ENCODE results near the gene MRAP2.

Gene MRAP2

GRCh38 chr6:84018453-84019061, 15.0 kb upstream of the MRAP2 start:
- no peak for TF ChIP-seq FOXP2 (optimal IDR thresholded peaks at IDR 0.05; ENCODE audit: borderline replicate concordance, extremely low read depth, extremely low read length, insufficient read depth)
- TF ChIP-seq, protein P1, sequence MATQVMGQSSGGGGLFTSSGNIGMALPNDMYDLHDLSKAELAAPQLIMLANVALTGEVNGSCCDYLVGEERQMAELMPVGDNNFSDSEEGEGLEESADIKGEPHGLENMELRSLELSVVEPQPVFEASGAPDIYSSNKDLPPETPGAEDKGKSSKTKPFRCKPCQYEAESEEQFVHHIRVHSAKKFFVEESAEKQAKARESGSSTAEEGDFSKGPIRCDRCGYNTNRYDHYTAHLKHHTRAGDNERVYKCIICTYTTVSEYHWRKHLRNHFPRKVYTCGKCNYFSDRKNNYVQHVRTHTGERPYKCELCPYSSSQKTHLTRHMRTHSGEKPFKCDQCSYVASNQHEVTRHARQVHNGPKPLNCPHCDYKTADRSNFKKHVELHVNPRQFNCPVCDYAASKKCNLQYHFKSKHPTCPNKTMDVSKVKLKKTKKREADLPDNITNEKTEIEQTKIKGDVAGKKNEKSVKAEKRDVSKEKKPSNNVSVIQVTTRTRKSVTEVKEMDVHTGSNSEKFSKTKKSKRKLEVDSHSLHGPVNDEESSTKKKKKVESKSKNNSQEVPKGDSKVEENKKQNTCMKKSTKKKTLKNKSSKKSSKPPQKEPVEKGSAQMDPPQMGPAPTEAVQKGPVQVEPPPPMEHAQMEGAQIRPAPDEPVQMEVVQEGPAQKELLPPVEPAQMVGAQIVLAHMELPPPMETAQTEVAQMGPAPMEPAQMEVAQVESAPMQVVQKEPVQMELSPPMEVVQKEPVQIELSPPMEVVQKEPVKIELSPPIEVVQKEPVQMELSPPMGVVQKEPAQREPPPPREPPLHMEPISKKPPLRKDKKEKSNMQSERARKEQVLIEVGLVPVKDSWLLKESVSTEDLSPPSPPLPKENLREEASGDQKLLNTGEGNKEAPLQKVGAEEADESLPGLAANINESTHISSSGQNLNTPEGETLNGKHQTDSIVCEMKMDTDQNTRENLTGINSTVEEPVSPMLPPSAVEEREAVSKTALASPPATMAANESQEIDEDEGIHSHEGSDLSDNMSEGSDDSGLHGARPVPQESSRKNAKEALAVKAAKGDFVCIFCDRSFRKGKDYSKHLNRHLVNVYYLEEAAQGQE (IDR thresholded peaks at IDR 0.05; ENCODE audit: insufficient read depth in 1 of 2, low read depth in 2 of 2, low read length in 2 of 2): no peak
- TF ChIP-seq POLR2AphosphoS5 (IDR thresholded peaks at IDR 0.05; ENCODE audit: low read depth, low read length): no peak
- TF ChIP-seq SIN3A (IDR thresholded peaks at IDR 0.05; ENCODE audit: borderline replicate concordance, insufficient read depth, low read length): no peak
- no peak for TF ChIP-seq TAF1 (IDR thresholded peaks at IDR 0.05; ENCODE audit: borderline replicate concordance, insufficient read depth, low read length)

- TF ChIP-seq TAF1 (IDR thresholded peaks at IDR 0.05; ENCODE audit: borderline replicate concordance, insufficient read depth, low read length) (no peak), FOXP2 (optimal IDR thresholded peaks at IDR 0.05; ENCODE audit: borderline replicate concordance, extremely low read depth, extremely low read length, insufficient read depth) (no peak), POLR2AphosphoS5 (IDR thresholded peaks at IDR 0.05; ENCODE audit: low read depth, low read length) (no peak), SIN3A (IDR thresholded peaks at IDR 0.05; ENCODE audit: borderline replicate concordance, insufficient read depth, low read length) (no peak)
- TF ChIP-seq, protein P1 (IDR thresholded peaks at IDR 0.05; ENCODE audit: insufficient read depth in 1 of 2, low read depth in 2 of 2, low read length in 2 of 2): no peak
Measured at GRCh38 chr6:84019141-84019841, 14.3 kb upstream of the MRAP2 start.

DNA sequence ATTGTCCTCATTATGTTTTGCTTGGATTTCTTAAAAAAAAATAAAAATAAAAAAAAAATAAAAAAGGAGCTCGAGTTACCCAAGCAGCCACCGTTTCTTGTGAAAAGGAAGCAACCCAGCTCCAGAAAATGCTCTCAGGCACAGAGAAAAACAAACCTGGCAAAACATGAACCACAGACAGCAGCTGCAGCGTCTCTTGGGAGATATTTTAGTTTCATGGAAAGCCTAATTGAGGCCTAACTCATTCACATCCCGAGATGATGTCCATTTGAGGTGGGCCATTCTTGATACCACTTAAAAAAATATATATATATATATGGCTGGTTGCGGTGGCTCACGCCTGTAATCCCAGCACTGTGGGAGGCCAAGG, 13.7 kb upstream of the MRAP2 start:
- no peak for TF ChIP-seq TAF1 (IDR thresholded peaks at IDR 0.05; ENCODE audit: borderline replicate concordance, insufficient read depth, low read length)
- no peak for TF ChIP-seq SIN3A (IDR thresholded peaks at IDR 0.05; ENCODE audit: borderline replicate concordance, insufficient read depth, low read length)
- no peak for TF ChIP-seq POLR2AphosphoS5 (IDR thresholded peaks at IDR 0.05; ENCODE audit: low read depth, low read length)
- TF ChIP-seq FOXP2 (optimal IDR thresholded peaks at IDR 0.05; ENCODE audit: borderline replicate concordance, extremely low read depth, extremely low read length, insufficient read depth): no peak
- TF ChIP-seq, protein P1 (IDR thresholded peaks at IDR 0.05; ENCODE audit: insufficient read depth in 1 of 2, low read depth in 2 of 2, low read length in 2 of 2): no peak

- no peak for TF ChIP-seq SIN3A (IDR thresholded peaks at IDR 0.05; ENCODE audit: borderline replicate concordance, insufficient read depth, low read length)
Measured at GRCh38 chr6:84021625-84022024, 11.9 kb upstream of the MRAP2 start.

- TF ChIP-seq, protein P1 (IDR thresholded peaks at IDR 0.05; ENCODE audit: insufficient read depth in 1 of 2, low read depth in 2 of 2, low read length in 2 of 2): no peak
- TF ChIP-seq FOXP2 (optimal IDR thresholded peaks at IDR 0.05; ENCODE audit: borderline replicate concordance, extremely low read depth, extremely low read length, insufficient read depth) (no peak), SIN3A (IDR thresholded peaks at IDR 0.05; ENCODE audit: borderline replicate concordance, insufficient read depth, low read length) (no peak), POLR2AphosphoS5 (IDR thresholded peaks at IDR 0.05; ENCODE audit: low read depth, low read length) (no peak), TAF1 (IDR thresholded peaks at IDR 0.05; ENCODE audit: borderline replicate concordance, insufficient read depth, low read length) (no peak)
Measured at GRCh38 chr6:84026721-84027164, 6.8 kb upstream of the MRAP2 start.

Data from PFSK-1 (cell line).